Activated CD4-positive, alpha-beta memory T cell treated with anti-CD3 and anti-CD28 coated beads, Interleukin-2, amount 10 ng/mL, durations not matched to agents 7 days and 5 days (primary cell): ENCODE results near the gene REPIN1. TPM values are rescaled to one million over a fixed set of nuclear protein-coding genes. Genes with fewer than 3 reads are reported as not detected.

ENCODE experiments used
- CTCF ChIA-PET: fragments of 350-600 bp; sonication (Branson Sonifier 250); formaldehyde crosslinking; loops from one replicate; lab custom pipeline; 2021; ENCODE audit warnings: antibody characterized with exemption, inconsistent platforms; lab: Charles Lee
- POLR2A ChIA-PET: fragments of 350-600 bp; sonication (Branson Sonifier 250); formaldehyde crosslinking; loops from one replicate; lab custom pipeline; 2021; ENCODE audit warnings: antibody characterized with exemption; lab: Charles Lee
- DNase-seq: peaks from one replicate; pipeline ENCODE4 v3.0.0-alpha.2; 2020
- H3K27ac Mint-ChIP-seq: one replicate; pipeline ENCODE4 v1.8.0; 2021; ENCODE audit warnings: mild to moderate bottlenecking, mixed read lengths
- H3K27me3 Mint-ChIP-seq: one replicate; pipeline ENCODE4 v1.8.0; 2021; ENCODE audit warnings: mixed read lengths
- H3K36me3 Mint-ChIP-seq: one replicate; pipeline ENCODE4 v1.8.0; 2021; ENCODE audit warnings: low read depth, mixed read lengths
- H3K4me1 Mint-ChIP-seq: one replicate; pipeline ENCODE4 v1.8.0; 2021; ENCODE audit warnings: mixed read lengths
- H3K4me3 Mint-ChIP-seq: one replicate; pipeline ENCODE4 v1.8.0; 2021; ENCODE audit warnings: mild to moderate bottlenecking, mixed read lengths
- H3K9me3 Mint-ChIP-seq: one replicate; pipeline ENCODE4 v1.8.0; 2021; ENCODE audit warnings: mixed read lengths
- total RNA-seq, 2 experiments: library from RNA; stranded (reverse); gene quantifications; one replicate each; pipeline ENCODE4 v1.2.3, GENCODE V29; 2021

The REPIN1 gene
- total RNA-seq, 2 experiments from 2014 or later, result 42.9 to 45.9 TPM

GRCh38 chr7:150367677-150368095 is 936 bp upstream of the REPIN1 start:
- CTCF ChIA-PET, result interaction anchor here (0.6 to 3.5 kb wide), 4 partner anchors 10 to 39 kb away, joined by 3 to 17 read pairs (median 4); no protein-coding TSS in a partner anchor
- H3K9me3 Mint-ChIP-seq, result no peaks in the 10 kb centered on the region
- peaks cover 9% of the 10 kb centered on the region for H3K36me3 Mint-ChIP-seq
- DNase-seq, result no peak
- peak overlapping the region; percentile 87 for H3K4me3 Mint-ChIP-seq
- H3K27me3 Mint-ChIP-seq, result no peaks in the 10 kb centered on the region
- POLR2A ChIA-PET, result interaction anchor here (1.0 to 5.1 kb wide), 12 partner anchors 10 to 496 kb away, joined by 3 to 47 read pairs (median 4); partner anchors contain the start of genes ACTR3C and ZNF775
- H3K27ac Mint-ChIP-seq, result peak overlapping the region; percentile 66
- H3K4me1 Mint-ChIP-seq, result peaks cover 39% of the 10 kb centered on the region

GRCh38 chr7:150368884-150369747 is 494 bp downstream of the REPIN1 start:
- Mint-ChIP-seq H3K4me3 (peak overlapping the region; percentile 87), H3K9me3 (no peaks in the 10 kb centered on the region), H3K27ac (peak overlapping the region; percentile 79), H3K36me3 (peaks cover 16% of the 10 kb centered on the region), H3K27me3 (no peaks in the 10 kb centered on the region), H3K4me1 (peaks cover 39% of the 10 kb centered on the region)
- CTCF ChIA-PET, result interaction anchor here (0.6 to 3.5 kb wide), 6 partner anchors 13 to 768 kb away, joined by 3 to 17 read pairs (median 4); a partner anchor contains a TSS
- peak; percentile 45 for DNase-seq
- POLR2A ChIA-PET, result interaction anchor here (0.8 to 5.1 kb wide), 18 partner anchors 8 to 497 kb away, joined by 3 to 47 read pairs (median 4); partner anchors contain the start of genes ACTR3C and ZNF775

GRCh38 chr7:150369748-150370501 is 1.3 kb downstream of the REPIN1 start:
- POLR2A ChIA-PET, result interaction anchor here (0.8 to 5.1 kb wide), 12 partner anchors 8 to 368 kb away, joined by 3 to 47 read pairs (median 4); partner anchors contain the start of genes ACTR3C, LRRC61 and ZNF775
- Mint-ChIP-seq H3K27me3 (no peaks in the 10 kb centered on the region), H3K27ac (peak overlapping the region; percentile 79), H3K9me3 (no peaks in the 10 kb centered on the region), H3K4me1 (peaks cover 38% of the 10 kb centered on the region), H3K36me3 (peaks cover 16% of the 10 kb centered on the region), H3K4me3 (peak overlapping the region; percentile 87)
- CTCF ChIA-PET, result interaction anchor here (0.6 to 3.5 kb wide), 6 partner anchors 12 to 769 kb away, joined by 3 to 17 read pairs (median 4); a partner anchor contains a TSS
- no peak for DNase-seq

DNA sequence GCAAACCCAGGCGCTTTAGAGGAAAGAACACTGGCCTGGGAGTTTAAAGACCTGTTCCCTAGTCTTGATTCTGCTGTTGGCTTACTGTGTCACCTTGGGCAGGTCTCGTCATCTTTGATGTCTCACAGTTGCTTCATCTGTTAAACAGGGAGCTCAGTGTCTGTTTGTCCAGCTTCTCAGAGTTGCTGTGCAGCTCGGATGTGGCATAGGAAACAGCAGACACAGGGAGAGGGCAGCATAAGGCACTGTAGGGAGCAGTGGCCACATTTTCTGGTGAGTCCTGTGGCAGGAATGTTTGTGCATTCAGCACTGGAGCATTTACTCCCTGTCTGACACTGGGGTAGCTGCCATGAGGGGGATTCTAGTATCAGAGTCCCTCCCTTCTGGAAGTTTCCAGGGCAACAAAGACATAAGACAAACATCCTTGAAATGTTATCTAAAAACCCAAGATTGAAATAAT is 2.0 kb downstream of the REPIN1 start:
- peaks cover 16% of the 10 kb centered on the region for H3K36me3 Mint-ChIP-seq
- H3K9me3 Mint-ChIP-seq, result no peaks in the 10 kb centered on the region
- H3K4me3 Mint-ChIP-seq, result no peak overlapping the region
- H3K27me3 Mint-ChIP-seq, result no peaks in the 10 kb centered on the region
- CTCF ChIA-PET, result interaction anchor here (1.0 to 3.5 kb wide), 2 partner anchors 12 to 15 kb away, joined by 7 to 17 read pairs; no protein-coding TSS in a partner anchor
- H3K27ac Mint-ChIP-seq, result no peak overlapping the region
- H3K4me1 Mint-ChIP-seq, result peaks cover 41% of the 10 kb centered on the region
- DNase-seq, result no peak
- POLR2A ChIA-PET, result interaction anchor here (1.1 to 5.1 kb wide), 4 partner anchors 7 to 54 kb away, joined by 3 to 47 read pairs (median 22); partner anchors contain the start of genes ACTR3C, LRRC61 and ZNF775

GRCh38 chr7:150371131-150371995 is 2.7 kb downstream of the REPIN1 start:
- no peaks in the 10 kb centered on the region for H3K27me3 Mint-ChIP-seq
- CTCF ChIA-PET, result interaction anchor here (1.0 to 3.5 kb wide), 2 partner anchors 13 to 16 kb away, joined by 7 to 17 read pairs; no protein-coding TSS in a partner anchor
- no peaks in the 10 kb centered on the region for H3K9me3 Mint-ChIP-seq
- no peak overlapping the region for H3K4me3 Mint-ChIP-seq
- DNase-seq, result no peak
- peaks cover 16% of the 10 kb centered on the region for H3K36me3 Mint-ChIP-seq
- no peak overlapping the region for H3K27ac Mint-ChIP-seq
- peaks cover 45% of the 10 kb centered on the region for H3K4me1 Mint-ChIP-seq
- POLR2A ChIA-PET, result interaction anchor here (1.3 to 4.2 kb wide), 2 partner anchors 35 to 48 kb away, joined by 3 to 41 read pairs; partner anchors contain the start of genes ACTR3C and LRRC61

DNA sequence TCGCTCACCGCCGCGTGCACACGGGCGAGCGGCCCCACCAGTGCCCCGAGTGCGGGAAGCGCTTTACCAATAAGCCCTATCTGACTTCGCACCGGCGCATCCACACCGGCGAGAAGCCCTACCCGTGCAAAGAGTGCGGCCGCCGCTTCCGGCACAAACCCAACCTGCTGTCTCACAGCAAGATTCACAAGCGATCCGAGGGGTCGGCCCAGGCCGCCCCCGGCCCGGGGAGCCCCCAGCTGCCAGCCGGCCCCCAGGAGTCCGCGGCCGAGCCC is 3.3 kb downstream of the REPIN1 start:
- Mint-ChIP-seq H3K9me3 (no peaks in the 10 kb centered on the region), H3K27me3 (no peaks in the 10 kb centered on the region), H3K27ac (no peak overlapping the region), H3K4me3 (no peak overlapping the region), H3K36me3 (peaks cover 16% of the 10 kb centered on the region), H3K4me1 (peaks cover 49% of the 10 kb centered on the region)
- DNase-seq, result no peak
- ChIA-PET POLR2A (interaction anchor here (4.2 kb wide), 1 partner anchor 34 kb away, joined by 41 read pairs; a partner anchor contains a TSS), CTCF (no interaction called here)

DNA sequence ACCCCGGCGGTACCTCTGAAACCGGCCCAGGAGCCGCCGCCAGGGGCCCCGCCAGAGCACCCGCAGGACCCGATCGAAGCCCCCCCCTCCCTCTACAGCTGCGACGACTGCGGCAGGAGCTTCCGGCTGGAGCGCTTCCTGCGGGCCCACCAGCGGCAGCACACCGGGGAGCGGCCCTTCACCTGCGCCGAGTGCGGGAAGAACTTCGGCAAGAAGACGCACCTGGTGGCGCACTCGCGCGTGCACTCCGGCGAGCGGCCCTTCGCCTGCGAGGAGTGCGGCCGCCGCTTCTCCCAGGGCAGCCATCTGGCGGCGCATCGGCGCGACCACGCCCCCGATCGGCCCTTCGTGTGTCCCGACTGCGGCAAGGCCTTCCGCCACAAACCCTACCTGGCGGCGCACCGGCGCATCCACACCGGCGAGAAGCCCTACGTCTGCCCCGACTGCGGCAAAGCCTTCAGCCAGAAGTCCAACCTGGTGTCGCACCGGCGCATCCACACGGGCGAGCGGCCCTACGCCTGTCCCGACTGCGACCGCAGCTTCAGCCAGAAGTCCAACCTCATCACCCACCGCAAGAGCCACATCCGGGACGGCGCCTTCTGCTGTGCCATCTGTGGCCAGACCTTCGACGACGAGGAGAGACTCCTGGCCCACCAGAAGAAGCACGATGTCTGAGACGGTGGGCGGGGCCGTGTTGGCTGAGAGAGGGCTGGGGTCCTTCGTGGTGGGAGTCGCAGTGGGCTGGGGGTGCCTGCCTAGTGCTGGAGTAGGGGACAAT is 3.8 kb downstream of the REPIN1 start:
- Mint-ChIP-seq H3K4me3 (no peak overlapping the region), H3K36me3 (peaks cover 16% of the 10 kb centered on the region), H3K27ac (no peak overlapping the region), H3K27me3 (no peaks in the 10 kb centered on the region), H3K9me3 (no peaks in the 10 kb centered on the region), H3K4me1 (peaks cover 51% of the 10 kb centered on the region)
- POLR2A ChIA-PET, result no interaction called here
- no peak for DNase-seq
- CTCF ChIA-PET, result interaction anchor here (0.6 kb wide), 1 partner anchor 18 kb away, joined by 7 read pairs; no protein-coding TSS in a partner anchor

GRCh38 chr7:150373049-150373801 is 4.6 kb downstream of the REPIN1 start:
- DNase-seq, result no peak
- peaks cover 53% of the 10 kb centered on the region for H3K4me1 Mint-ChIP-seq
- H3K9me3 Mint-ChIP-seq, result no peaks in the 10 kb centered on the region
- H3K27me3 Mint-ChIP-seq, result no peaks in the 10 kb centered on the region
- ChIA-PET POLR2A (no interaction called here), CTCF (interaction anchor here (0.6 kb wide), 1 partner anchor 19 kb away, joined by 7 read pairs; no protein-coding TSS in a partner anchor)
- no peak overlapping the region for H3K4me3 Mint-ChIP-seq
- peaks cover 16% of the 10 kb centered on the region for H3K36me3 Mint-ChIP-seq
- no peak overlapping the region for H3K27ac Mint-ChIP-seq

GRCh38 chr7:150374026-150374425 is 5.4 kb downstream of the REPIN1 start:
- ChIA-PET POLR2A (no interaction called here), CTCF (interaction anchor here (1.5 kb wide), 1 partner anchor 11 kb away, joined by 3 read pairs; no protein-coding TSS in a partner anchor)
- Mint-ChIP-seq H3K4me3 (no peak overlapping the region), H3K36me3 (peaks cover 16% of the 10 kb centered on the region), H3K9me3 (no peaks in the 10 kb centered on the region), H3K27ac (no peak overlapping the region), H3K4me1 (peaks cover 53% of the 10 kb centered on the region), H3K27me3 (no peaks in the 10 kb centered on the region)
- DNase-seq, result no peak

GRCh38 chr7:150374472-150374871 is 5.8 kb downstream of the REPIN1 start:
- Mint-ChIP-seq H3K4me3 (no peak overlapping the region), H3K27ac (no peak overlapping the region), H3K9me3 (no peaks in the 10 kb centered on the region), H3K36me3 (peaks cover 16% of the 10 kb centered on the region), H3K4me1 (peaks cover 49% of the 10 kb centered on the region), H3K27me3 (no peaks in the 10 kb centered on the region)
- POLR2A ChIA-PET, result no interaction called here
- no peak for DNase-seq
- CTCF ChIA-PET, result interaction anchor here (1.0 to 1.5 kb wide), 2 partner anchors 12 to 20 kb away, joined by 3 read pairs; no protein-coding TSS in a partner anchor
